ENCODE data around the gene NAT8. TPM values are rescaled to one million over a fixed set of nuclear protein-coding genes. Genes with fewer than 3 reads are reported as not detected.
"Not testable (repeated sequence)": the region's sequence is repeated elsewhere in the genome, so short reads cannot be mapped to it uniquely, and the experiment has no call there.

NAT8 gene, protein sequence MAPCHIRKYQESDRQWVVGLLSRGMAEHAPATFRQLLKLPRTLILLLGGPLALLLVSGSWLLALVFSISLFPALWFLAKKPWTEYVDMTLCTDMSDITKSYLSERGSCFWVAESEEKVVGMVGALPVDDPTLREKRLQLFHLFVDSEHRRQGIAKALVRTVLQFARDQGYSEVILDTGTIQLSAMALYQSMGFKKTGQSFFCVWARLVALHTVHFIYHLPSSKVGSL
- total RNA-seq: not detected in 2 replicates

GRCh38 chr2:73642338-73643018 lies at the start of gene NAT8:
TSS of gene NAT8 (minus strand) at chr2:73642422. CDS start at chr2:73641628, 794 bp downstream.
- intact Hi-C loops (cut with micrococcal nuclease): no loop called here

- intact Hi-C loops (cut with micrococcal nuclease): not testable (repeated sequence)
Observed at GRCh38 chr2:73690372-73691088, 48.3 kb upstream of the NAT8 start.

DNA sequence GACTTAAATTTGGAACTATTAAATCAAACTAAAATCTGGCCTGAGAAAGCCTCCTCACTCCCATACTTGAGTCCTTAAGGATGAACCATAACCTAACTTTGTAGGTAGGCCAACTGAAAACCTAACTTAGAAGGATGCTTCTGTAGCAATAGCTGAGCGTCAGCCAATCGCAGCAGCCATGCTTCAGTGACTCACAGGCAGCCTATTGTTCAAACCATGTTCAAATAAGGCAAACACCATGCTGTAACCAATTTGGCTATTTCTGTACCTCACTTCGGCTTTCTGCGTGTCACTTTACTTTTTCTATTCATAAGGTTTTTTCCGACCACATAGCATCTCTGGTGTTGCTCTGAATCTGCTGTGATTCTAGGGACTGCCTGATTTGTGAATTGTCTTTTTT lies 46.3 kb upstream of the NAT8 start:
- intact Hi-C loops (cut with micrococcal nuclease): not testable (repeated sequence)

DNA sequence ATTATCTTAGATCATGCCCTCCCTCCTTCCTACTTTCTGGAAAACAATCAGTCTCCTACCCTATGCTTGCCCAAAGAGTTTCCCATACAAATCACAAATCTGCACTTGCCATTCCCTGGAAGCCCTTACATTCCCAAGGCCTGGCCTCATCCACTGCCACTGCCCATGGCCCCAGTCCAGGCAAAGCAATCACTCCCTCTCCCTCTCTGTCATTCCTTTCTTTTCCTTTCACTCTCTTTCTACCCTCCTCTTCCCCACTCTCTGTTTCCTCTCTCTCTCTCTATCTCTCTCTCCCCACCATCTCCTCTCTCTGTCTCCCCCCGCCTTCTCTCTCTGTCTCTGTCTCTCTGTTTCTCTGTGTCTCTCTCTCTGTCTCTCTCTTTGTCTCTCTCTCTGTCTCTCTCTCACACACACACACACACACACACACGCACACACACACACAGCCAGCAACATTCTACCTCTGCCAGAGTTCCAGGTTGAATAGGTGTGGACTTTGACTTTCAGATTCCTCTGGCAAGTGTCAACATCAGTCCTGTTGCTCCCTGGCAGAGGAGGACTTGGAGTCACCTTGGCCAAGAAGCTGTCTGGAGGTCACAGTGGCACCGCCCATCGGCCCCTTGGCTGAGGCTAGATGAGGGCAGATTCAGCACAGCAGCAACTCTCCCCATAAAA lies 43.7 kb upstream of the NAT8 start:
- intact Hi-C loops (cut with micrococcal nuclease): no loop called here

- intact Hi-C loops (cut with micrococcal nuclease): not testable (repeated sequence)
Observed at GRCh38 chr2:73684905-73685304, 42.7 kb upstream of the NAT8 start.

GRCh38 chr2:73684325-73684724 lies 42.1 kb upstream of the NAT8 start:
- intact Hi-C loops (cut with micrococcal nuclease): not testable (repeated sequence)

GRCh38 chr2:73679951-73680571 lies 37.8 kb upstream of the NAT8 start:
- intact Hi-C loops (cut with micrococcal nuclease): not testable (repeated sequence)

DNA sequence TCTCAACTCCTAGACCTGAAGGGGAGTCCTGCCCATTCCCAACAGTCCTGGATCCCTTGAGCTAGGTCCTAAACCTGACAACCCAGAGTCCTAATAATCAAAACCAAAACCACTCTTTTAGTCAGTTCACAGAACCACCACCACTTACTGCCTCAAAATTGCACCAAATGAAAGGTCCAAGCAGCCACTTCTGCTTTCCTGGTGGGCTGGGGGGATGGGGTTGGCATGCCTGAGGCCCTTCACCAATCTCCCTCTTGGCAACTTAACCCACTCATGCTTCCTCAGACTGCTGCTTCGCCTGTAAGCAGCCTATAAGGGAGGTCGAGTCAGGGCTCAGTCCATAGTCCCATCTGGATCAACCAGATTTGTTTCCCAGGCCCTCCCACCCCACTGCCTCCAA lies 37.0 kb upstream of the NAT8 start:
- intact Hi-C loops (cut with micrococcal nuclease): not testable (repeated sequence)

DNA sequence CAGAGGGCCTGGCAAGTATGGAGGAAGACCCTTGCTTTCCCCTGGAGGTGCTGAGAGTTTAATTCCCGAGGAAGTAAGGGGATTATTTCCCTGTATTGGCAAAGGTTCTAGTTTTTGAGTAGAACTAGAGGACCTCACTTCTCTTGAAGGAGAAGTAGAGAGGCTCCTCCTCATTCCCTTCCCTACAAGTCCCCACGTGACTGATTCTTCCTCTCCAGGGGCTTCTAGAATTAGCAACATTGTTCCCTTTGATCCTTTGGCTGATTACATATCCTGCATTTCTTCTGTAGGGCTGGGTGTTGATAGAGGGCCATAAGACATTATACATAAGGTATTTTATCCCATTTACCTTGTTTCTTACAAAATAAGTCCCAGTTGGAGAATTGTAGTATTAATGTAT lies 35.8 kb upstream of the NAT8 start:
- intact Hi-C loops (cut with micrococcal nuclease): not testable (repeated sequence)

DNA sequence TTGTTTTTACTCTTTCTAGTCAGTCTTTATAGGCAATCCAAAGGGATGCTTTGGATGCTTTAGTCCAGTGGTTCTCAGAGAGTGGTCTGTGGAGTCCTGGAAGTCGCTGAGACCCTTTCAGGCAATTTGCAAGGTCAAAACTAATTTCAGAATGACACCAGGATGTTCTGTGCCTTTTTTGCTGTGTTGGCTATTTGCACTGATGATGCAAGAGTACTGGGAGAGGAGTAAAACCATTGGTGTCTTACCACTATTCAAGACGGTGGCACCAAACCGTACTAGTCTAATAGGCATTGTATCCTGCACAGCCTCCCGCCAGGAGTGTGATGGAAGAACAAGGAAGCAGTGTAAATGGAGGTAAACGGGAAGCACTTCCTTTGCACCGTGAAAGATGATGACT lies 34.0 kb upstream of the NAT8 start:
- intact Hi-C loops (cut with micrococcal nuclease): not testable (repeated sequence)

DNA sequence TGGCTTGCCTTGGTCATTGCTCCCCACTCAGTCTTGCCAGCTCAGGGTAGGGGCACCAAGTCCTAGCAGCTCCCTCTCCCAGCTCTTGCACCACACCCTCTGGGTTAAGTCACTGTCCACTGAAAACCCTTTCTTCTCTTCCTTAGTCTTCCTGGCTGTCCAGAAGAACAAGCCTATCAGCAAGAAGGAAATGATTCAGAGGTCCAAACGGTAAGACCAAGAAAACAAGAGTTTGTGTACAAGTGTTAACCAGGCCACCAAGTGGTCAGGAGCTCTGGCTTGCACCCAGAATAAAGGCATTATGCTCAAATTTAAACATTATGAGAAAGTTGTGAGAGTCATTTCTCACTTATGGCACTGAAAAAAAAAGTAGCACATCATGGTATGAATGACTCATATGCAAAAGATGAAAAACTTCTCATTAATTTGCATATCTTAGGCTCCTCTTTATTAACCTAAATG lies 32.5 kb upstream of the NAT8 start:
- intact Hi-C loops (cut with micrococcal nuclease): not testable (repeated sequence)

- intact Hi-C loops (cut with micrococcal nuclease): not testable (repeated sequence)
Observed at GRCh38 chr2:73669976-73670375, 27.8 kb upstream of the NAT8 start.

DNA sequence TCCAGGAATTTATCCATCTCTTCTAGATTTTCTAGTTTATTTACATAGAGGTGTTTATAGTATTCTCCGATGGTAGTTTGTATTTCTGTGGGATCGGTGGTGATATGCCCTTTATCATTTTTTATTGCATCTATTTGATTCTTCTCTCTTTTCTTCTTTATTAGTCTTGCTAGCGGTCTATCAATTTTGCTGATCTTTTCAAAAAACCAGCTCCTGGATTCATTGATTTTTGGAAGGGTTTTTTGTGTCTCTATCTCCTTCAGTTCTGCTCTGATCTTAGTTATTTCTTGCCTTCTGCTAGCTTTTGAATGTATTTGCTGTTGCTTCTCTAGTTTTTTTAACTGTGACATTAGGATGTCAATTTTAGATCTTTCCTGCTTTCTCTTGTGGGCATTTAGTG lies 25.0 kb upstream of the NAT8 start:
- intact Hi-C loops (cut with micrococcal nuclease): not testable (repeated sequence)

- intact Hi-C loops (cut with micrococcal nuclease): no loop called here
Observed at GRCh38 chr2:73654175-73654574, 12.0 kb upstream of the NAT8 start.

- intact Hi-C loops (cut with micrococcal nuclease): no loop called here
Observed at GRCh38 chr2:73652348-73652747, 10.1 kb upstream of the NAT8 start.

DNA sequence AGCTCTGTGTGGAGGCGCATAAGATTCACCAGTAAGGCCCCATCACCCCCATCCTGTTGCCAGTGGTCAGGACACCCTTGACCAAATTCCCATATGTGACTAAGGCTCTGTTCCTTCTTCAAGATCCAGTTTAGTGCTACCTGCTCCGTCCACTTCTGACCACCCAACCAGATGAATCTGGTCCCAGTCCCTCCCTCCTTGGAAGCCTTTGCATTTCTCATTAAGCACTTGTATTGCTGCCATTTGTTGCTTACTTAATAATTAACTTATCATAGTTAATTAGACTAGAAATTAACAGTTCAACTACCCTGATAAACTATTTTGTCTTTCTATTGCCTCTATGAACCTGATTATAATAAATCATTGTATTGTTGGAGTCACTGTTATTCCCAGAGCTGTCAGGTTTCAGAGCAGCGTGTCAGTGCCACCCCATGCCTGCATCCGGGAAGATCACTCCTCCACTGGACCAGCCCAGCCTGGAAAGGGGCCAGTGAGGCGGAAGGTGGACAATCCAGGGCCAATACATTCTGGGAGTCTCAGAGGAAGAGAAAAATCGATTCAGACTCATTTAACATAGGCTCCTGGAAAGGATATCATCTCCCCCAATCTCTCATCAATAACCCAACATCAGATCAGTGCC lies 9.5 kb upstream of the NAT8 start:
- intact Hi-C loops (cut with micrococcal nuclease): no loop called here

GRCh38 chr2:73647690-73648089 lies 5.5 kb upstream of the NAT8 start:
- intact Hi-C loops (cut with micrococcal nuclease): not testable (repeated sequence)

- intact Hi-C loops (cut with micrococcal nuclease): no loop called here
Observed at GRCh38 chr2:73641767-73642062, 507 bp downstream of the NAT8 start.

DNA sequence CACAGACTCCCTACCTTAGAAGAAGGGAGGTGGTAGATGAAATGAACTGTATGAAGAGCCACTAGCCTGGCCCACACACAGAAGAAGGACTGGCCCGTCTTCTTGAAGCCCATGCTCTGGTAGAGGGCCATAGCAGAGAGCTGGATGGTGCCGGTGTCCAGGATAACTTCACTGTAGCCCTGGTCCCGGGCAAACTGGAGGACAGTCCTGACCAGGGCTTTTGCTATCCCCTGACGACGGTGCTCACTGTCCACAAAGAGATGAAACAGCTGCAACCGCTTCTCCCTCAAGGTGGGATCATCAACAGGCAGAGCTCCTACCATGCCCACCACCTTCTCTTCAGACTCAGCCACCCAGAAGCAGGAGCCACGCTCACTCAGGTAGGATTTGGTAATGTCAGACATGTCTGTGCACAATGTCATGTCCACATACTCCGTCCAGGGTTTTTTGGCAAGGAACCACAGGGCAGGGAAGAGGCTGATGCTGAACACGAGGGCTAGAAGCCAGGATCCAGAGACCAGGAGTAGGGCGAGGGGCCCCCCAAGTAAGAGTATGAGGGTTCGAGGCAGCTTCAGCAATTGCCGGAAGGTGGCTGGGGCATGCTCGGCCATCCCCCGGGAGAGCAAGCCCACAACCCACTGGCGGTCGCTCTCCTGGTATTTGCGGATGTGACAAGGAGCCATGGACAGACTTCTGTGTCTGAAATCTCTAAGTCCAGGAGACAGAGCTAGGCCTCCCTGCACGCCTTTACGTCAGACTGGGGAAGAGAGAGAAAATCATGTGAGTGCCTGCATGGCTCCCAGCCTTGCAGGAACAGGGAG lies 1.1 kb downstream of the NAT8 start:
- intact Hi-C loops (cut with micrococcal nuclease): no loop called here

- intact Hi-C loops (cut with micrococcal nuclease): no loop called here
Observed at GRCh38 chr2:73640511-73640911, 1.7 kb downstream of the NAT8 start.
